Measurements from ENCODE around the gene TLL2.

DNA sequence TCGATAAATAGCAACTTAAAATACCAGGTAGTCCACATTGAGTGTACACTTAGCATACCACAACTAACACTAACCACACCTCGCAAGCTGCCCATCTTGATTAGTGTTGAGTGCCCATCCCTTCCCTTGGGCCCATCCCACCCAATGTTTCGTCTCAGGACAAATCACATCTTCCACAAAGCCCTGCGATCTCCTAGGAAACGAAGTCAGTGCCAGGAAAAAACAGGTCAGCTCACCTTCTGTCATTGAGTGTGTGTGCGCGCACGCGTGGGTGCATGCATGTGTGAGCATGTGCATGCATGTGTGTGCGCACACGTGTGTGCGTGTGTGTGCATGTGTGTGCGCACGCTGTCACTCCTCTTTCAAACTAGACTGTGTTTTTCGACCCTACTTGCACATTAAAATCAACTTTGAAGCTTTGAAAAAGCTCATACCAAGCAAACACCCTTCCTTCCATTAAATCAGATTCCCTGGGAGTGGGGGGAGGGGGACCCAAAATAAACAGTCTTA, 106.1 kb downstream of the TLL2 start:
- TF ChIP-seq, protein P1, sequence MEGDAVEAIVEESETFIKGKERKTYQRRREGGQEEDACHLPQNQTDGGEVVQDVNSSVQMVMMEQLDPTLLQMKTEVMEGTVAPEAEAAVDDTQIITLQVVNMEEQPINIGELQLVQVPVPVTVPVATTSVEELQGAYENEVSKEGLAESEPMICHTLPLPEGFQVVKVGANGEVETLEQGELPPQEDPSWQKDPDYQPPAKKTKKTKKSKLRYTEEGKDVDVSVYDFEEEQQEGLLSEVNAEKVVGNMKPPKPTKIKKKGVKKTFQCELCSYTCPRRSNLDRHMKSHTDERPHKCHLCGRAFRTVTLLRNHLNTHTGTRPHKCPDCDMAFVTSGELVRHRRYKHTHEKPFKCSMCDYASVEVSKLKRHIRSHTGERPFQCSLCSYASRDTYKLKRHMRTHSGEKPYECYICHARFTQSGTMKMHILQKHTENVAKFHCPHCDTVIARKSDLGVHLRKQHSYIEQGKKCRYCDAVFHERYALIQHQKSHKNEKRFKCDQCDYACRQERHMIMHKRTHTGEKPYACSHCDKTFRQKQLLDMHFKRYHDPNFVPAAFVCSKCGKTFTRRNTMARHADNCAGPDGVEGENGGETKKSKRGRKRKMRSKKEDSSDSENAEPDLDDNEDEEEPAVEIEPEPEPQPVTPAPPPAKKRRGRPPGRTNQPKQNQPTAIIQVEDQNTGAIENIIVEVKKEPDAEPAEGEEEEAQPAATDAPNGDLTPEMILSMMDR (conservative IDR thresholded peaks at IDR 0.05; ENCODE audit: low read length) = no peak
- TF ChIP-seq EZH2phosphoT487 (IDR thresholded peaks at IDR 0.05; ENCODE audit: borderline replicate concordance) = no peak

All from Loucy (cell line).